Renal cortical epithelial cell (primary cell): ENCODE measurements around the gene HOXA2. TPM values are rescaled to one million over a fixed set of nuclear protein-coding genes. Genes with fewer than 3 reads are reported as not detected.

ENCODE experiments used
- DNase-seq: peaks from one replicate; pipeline ENCODE4 v3.0.0-alpha.2; 2011; ENCODE audit warnings: low read depth
- total RNA-seq: library from RNA; depleted of rRNA; stranded (reverse); fragments of >200 nt; gene quantifications from 2 replicates; pipeline ENCODE4 v1.2.3, GENCODE V29; 2014

HOXA2 gene
- total RNA-seq, 1 donor from 2014 or later, result 1.9 TPM

DNA sequence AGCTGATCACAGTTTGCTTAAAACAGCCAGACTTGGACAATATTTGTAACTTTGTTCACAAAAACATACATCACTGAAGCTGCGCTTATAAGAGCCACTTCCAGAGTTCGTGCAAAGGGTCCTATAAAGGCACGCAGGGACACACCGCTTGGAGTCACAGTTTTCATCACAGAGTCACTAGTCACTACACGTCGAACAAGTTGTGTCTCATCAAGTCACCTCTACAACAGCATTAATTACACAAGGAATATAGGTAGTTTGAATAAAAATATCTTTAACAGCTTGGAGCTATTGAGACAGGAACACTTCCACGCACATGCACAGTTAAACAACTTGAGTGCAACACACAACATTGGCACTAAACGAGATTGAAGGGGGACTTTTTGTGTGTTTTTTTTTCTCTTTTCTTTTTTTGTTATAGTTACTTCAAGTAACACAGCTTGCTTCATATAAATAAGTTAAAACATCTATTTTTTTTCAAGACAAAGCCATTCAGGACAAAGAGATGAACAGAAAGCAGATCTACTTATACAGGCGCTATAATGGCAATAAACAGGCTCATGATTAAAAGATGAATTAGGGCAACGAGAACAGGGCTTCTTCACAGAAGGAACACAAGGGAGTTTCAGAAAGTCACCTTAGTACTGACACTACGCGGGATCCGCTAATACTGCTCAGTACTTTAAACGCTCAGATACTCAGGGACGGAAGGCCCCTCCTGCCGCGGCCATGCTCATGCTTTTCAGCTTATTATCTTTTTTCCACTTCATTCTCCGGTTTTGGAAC, 38.8 kb upstream of the HOXA2 start:
- no peak for DNase-seq

DNA sequence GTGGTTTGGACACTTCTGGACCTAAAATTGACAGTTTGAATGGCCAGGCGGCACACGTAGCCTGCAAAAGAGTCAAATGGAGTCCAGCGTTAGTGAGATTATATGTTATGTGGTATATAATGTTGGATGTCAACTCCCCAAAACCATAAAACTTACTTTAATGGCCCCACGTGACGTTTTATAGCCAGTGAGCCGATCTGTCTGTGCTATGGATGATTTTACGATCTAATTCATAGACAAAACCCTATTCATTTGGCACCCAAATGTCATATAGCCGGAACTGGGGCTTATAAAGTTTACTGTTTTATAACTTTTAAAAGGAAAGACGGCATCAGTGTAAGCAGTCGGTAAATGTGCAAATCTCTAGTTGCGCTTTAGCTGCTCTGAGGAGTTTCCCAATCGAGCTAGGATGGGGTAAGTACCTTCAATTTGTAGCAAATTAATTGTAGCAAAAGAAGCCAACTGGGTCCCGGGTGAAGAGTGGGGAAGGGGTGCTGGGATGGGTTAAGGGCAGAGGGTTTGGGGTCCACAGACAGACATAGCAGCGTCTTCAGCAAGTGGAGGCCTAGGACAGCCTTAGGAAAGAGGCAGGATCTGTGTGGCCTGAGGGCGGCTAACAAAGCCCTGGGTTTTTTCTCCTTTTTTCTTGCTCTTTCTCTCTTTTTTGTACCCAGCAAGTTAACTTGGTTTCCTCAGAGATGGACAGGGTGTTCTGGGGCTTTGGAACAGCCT, 37.8 kb upstream of the HOXA2 start:
- no peak for DNase-seq

DNA sequence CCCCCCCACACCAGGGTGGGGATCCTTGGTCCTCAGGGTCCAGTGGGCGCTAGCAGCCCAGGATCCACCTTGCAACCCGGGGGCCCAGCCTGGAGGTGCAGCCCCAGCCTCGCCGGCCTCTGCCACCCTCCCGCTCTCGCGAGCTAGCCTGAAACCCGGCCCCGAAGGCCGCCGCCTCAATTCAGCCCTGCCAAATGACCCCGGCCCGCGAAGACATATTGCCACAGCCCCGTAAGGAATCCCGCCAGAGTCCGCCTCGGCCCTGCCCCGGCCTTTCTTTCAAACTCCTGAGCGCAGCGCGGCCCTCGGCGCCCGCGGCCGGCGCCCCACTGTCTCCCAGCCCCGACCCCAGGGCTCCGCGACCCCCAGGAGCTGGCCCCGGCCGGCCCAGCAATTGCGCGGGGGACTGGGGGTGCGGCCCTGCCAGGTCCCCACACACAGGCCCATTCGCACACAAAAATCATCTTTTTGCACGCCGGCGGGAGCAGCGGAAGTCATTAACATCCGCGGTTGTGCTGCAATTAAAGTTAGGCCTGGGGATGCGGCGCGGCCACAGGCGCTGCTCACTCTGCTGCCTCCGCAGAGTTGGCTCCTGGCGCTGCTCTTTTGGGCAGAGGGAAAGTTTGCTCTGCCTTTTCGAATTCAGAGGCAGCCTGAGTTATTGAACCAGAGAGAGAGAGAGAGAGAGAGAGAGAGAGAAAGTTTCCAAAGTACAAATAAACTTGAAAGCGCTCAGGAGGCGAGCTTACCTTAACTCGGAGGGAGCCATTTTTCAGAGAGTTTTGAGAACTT, 37.0 kb upstream of the HOXA2 start:
- no peak for DNase-seq

DNA sequence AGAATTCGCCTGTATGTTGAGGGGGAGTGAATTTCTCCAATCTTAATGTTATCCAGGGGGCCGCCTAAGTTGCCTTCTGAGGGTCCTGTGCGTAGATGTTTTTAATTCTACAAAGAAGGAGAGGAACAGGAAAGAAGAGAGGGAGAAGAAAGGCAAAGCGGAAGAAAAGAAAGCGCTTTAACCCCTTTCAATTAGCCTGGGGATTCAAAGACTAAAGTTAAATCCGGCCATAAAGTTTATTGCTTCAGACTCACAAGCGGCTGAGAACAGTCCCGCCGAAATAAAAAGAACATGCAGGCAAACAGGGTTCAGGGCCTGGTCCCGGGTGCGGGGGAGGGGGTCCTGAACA, 36.5 kb upstream of the HOXA2 start:
- DNase-seq, result no peak

DNA sequence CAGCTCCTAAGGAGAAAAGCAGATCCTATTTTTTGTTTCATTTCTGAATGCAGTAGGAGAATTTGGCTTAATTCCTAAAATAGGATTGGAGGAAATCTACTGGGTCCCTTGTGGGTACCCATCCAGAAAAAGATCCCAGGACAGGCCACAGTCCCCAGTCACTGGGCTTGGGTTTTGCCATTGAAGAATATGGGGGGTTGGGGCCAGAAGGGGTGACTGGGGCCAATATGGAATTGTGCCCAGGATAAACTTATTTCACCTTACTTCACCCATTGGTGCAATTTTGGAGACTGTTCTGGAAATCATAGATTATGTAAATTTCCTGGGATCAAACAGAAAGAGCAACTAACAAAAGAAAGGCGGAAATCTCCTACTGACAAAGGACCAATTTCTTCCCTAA, 36.0 kb upstream of the HOXA2 start:
- DNase-seq, result no peak

DNA sequence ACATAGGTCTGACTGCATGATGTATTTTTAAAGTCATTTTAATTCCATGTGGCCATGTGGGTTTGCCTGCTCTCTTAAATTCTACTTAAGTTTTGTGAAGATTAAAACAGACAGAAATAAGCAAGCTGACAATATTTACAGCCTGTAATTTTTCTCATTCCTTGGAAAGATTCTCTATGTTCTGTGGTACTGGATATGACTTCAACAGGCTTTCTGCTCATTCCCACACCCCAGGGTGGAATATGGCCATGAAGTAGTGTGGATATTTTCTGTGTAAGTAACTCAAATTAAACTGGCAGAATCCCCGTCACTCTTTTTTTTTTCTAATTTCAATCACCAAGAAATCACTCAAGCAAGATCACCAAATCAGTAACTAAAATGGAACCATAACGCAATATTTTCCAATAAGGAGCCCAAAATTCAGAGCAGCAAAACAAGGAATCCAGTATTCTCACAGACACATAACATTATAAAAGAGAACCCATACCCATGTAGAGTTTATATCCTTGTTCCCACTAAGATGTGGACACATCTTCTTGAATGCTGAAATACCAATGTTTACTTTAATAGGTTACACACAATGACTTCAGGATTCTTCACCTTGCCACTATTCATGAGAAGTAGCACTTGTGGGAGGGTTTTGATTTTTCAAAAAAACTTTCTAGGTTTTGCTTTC, 35.3 kb upstream of the HOXA2 start:
- DNase-seq, result peak; percentile 92

DNA sequence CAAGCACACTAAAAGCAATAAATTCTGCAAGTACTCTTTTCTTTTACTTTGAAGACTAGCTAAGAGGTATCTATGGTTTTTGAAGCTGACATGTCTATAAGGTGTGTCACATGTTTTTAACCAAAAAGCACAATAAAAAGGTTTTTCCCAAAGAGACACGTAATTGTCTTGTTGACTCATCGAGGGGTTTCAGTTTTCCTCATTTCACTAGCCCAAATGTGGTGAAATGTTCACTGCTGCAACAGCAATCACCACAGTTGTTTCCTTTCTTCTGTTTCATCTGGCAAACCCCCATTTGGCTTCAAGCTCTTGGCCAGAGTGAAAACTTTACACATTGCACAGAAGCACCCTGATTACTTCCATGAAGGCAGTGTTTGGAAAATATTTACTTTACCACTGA, 31.9 kb upstream of the HOXA2 start:
- peak; percentile 94 for DNase-seq

DNA sequence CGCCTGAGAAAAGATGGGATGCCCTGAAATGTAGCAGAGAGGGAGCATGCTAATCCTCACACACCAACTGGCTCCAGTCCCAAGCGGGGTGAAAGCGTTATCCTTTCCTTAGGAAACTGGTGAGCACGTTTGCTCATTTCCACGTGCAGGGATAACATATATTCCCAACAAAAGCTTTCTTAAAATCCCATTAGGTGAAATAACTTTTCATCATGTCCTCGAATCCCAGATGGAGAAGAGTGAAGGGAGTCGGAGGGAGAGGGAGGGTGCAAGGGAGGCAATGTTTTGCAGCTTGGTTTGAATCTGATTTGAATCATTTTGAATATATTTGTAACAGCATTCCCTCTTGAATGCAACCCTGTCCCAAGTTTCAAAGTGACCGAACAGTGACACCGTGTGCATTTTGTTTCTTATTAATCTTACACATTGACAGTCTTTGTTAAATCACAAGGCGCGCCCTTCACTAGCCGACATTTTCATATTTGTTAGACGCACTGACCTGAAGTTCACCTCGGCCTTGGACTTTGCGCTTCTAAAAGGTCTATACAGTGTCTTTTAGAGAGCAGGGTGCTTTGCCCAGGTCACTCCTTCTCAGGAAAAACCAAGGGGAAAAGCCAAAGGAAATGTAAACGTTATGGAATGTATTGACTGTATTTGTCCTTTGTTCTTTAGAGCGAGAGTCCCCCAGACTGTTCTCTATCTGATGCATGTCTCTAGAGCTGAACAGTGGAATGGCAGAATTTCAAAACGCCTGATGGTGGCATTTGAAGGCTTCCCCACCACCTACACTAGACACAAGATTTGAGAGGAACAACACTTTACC, 31.1 kb upstream of the HOXA2 start:
- no peak for DNase-seq

DNA sequence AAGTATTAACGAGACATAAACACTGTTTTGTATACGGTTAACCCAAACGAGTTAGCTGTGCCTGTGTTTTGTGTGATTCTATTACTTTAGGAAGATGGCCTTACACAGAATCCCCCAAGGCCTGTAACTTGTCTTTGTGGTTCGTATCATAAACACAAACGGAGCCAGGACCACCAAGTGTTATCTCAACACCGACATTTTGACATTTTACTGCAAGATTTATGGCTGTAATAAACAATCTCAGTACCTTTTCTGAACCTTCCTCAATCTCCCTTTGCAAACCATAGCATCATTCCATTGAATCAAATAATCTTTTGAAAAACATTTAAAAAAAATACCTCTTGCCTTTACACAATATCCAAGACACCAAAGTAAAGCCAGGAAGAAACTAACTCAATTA, 30.5 kb upstream of the HOXA2 start:
- DNase-seq, result no peak

DNA sequence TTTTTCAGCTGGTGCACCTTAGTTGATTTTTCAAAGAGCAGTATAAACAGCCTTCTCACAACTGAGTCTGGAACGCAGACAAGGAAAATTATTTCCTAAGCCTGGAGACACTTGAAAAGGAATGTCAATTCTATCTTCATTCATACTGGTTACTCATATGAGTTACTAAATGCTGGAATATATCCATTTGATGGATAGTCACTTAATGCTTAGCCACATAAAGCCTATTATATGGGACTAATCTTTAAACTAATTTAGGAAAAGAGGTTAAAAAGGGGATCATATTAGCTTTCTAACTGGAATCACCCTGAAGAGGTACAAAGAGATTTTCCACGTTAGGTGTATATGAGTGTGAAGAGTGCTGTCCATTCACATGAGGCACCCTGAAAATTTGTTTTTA, 29.7 kb upstream of the HOXA2 start:
- no peak for DNase-seq

DNA sequence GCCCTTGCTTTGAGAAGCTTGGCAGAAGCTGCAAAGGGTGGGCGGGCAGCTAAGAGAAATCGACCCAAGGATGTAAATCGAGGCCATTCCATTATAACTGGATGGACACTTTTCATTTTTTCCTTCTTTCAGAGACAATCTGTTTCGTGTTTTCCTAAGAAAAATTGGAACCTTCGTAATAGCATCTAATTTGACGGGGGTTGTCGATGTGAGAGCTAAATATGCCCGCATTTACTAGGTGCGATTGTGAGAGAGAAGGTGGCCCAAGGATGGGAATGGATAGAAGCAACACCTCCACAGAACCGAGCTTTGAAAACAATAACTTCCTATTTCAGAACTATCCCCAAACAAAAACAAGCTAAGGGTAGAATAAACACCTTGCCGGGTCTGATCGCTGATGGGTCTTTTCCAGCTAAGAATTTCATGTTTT, 28.9 kb upstream of the HOXA2 start:
- DNase-seq, result no peak

DNA sequence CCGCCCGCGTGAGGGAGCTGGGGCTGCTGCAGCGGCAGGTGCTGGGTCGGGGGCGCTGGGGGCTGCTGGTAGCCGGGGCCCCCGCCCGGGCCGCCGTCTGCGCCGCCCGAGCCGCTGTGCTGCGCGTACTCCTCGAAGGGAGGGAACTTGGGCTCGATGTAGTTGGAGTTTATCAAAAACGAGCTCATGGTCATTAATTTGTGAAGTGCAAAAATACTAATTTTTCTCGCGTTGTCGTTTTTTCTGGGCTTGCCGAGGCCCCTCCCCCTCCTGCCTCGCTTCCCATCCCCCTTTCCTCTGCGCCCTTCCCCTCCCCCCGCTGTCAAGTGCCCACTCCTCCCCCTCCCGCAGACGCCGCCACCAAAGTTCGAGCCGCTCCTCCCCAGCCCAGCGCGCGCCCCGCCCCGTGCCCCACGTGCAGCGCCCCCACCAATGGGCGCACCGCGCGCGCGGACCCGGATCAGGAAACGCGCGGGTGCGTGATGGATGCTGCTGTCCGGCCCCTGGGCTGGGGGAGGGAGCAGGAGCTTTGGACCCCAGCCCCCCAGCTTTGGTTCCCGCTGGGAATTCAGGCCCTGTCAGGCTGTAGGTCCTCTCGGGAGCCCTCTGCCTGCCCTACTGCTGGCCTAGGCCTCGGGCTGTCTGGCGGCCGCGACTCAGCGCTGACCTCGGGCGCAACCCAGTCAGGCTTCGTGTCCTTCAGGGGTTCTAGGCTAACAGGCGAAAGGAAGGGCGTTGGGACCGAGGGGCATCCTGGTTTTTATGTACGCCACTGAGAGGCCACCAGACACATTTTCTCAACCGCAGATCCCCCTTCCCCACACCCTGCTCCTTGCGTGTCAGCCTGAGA, 28.3 kb upstream of the HOXA2 start, which contains the start of gene HOXA4:
Gene HOXA4 (minus strand): TSS at position 218 of the 850 bp plus-strand sequence. CDS start 24 bp downstream, at position 194.
- no peak for DNase-seq

DNA sequence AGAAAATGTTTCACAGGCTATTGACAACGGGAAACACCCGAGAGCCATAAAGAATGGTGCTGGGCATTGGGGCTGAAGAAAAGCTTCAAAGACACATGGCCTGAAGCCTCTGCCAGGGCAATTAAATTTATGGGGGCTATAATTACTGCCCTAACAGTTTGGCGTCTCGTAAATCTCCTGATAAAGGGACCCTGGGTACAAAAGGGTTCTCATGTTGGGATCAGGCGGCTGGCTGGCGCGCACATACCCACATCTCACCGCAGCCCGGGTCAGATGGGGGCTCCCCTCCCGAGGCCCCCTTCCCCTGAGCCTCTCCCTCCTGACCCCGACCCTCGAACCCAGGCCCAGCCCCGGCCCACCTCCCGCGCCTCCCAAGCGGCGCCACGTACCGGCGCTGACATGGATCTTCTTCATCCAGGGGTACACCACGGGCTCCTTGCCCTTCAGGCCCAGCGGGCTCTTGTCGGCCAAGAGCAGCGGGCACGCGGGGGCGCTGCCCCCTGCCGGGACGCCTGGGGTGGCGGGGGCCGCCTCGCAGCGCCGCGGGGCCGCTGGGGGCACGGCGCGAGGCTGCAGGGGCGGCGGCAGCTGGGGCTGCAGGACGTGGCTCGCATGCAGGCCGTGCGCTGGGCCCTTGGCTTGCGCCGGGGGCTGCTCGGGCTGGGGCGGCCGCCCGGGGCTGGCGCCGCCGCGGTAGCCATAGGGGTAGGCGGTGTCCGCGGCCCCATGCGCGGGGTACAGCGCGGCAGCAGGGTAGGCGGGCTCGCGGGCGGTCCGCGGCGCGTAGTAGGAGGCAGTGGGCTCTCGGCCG, 27.5 kb upstream of the HOXA2 start:
- no peak for DNase-seq

DNA sequence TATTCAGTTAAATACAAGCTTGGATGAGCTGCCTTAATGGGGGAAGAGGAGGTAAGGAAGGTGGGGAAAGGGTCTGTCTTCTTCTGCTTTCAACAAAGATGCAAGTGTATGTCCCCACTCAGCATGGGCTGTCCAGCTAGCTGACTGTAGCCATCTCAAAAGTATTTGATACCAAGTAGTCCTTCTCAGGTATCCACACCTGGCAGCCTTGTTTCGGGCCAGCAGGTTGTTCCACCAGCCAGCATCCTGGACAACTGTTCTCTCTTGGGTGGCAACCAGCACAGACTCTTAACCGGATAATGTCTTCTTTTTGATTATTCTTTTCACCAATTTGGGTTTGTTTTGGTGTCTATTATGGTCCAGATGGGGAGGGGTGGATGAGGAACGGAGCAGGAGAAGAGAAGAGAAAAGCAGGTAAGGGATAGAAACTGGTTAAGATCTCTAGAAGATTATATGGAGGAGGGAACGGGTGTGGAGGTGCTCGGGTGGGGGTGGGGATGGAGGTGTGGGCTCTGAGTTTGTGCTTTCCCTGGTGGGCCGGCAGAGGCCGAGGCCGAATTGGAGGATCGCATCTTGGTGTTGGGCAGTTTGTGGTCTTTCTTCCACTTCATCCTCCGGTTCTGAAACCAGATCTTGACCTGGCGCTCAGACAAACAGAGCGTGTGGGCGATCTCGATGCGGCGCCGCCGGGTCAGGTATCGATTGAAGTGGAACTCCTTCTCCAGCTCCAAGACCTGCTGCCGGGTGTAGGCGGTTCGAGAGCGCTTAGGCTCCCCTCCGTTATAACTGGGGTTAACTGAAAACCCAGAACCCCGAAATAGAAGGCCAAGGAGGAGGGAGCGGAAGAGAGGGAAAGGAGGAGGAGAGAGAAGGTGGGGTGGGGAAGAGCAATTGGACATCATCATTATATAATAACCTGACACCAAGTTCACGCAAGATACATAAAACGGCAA, 26.6 kb upstream of the HOXA2 start:
- no peak for DNase-seq

DNA sequence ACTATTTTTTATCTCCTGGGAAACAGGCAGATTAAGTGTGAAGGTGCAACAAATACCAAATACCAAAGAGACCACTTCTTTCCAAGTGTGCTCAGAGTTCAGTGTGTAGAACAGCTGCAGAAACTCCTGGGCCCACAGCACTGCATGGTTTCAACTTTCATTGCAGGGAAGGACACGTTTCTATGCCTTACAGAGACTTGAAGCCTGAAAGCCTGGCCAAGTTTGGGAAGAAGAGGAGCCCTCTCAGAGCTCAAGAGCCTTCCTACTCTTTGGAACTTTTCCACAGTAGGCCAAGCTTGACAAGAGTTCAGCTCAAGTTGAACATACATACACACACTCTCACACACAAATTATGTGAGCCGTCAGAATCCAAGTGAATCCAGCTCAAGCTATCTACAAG, 25.6 kb upstream of the HOXA2 start:
- no peak for DNase-seq

DNA sequence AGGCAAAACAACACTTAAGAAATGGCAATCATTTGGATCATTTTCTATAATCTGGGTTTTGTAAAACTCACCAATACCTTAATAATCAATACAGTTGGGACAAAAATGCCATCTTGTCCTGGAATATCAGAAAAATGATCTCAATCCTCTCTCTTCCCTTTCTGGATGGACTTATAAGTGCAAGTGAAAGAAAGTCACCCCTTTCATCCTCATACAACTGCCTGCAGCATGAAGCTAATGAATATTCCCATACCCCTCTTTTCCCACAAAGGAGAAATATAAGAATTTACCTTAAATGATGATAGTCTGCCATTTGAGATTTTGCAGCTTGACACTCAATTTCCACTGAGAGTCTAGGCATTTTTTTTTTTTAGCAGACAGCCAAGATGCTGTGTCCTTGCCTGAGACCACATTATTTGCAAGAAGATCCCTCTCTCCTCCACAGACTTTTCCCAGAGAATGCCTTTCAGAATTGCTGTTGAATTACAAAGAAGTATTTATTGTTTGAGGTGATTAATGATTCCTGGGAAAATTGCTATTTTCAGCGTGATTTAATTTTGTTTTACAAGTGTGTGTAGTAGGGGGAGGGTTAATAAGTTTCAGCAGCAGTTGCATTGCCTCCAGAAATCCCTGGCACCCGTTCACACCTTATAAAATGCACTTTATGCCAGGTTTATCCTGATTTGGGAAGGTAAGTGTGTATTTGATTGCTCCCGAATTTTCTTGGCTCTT, 24.3 kb upstream of the HOXA2 start:
- DNase-seq, result no peak

DNA sequence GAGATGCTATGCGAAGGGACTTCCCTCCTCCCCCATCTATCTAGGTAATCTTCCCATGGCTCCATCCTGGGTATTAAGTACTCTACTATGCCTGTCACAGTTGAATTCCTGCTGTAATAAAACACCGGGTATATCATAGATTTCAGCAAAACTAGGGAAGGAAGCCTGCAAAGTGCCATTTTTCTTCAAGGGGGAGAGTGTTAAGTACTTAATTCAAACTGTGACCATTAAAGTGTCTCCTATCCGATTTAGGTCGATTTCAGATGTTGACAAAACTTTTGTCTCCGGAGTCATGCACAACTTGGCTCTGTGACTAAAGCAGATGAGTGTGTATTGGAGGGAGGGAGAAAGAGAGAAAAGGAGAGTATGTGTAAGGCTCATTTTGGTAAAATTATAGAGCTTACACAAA, 23.5 kb upstream of the HOXA2 start:
- no peak for DNase-seq
